Fibroblast of upper back skin (primary cell): Measurements from ENCODE around the gene HBQ1.
"Not testable (repeated sequence)": the region's sequence is repeated elsewhere in the genome, so short reads cannot be mapped to it uniquely, and the experiment has no call there.

Source experiments
- DNase-seq: peaks from one replicate; pipeline ENCODE4 v3.0.0-alpha.2; 2013

Gene HBQ1

GRCh38 chr16:180101-180675 is at the start of gene HBQ1:
Gene HBQ1, plus strand, starts transcription at chr16:180459. Its CDS starts 28 bp downstream, at chr16:180487.
- peak; percentile 18 for DNase-seq

- no peak for DNase-seq
Measured at GRCh38 chr16:130533-131173, 49.6 kb upstream of the HBQ1 start.

GRCh38 chr16:132120-132519 is 48.1 kb upstream of the HBQ1 start:
- DNase-seq, result no peak

GRCh38 chr16:133716-134115 is 46.5 kb upstream of the HBQ1 start:
- DNase-seq, result no peak

- DNase-seq, result peak; percentile 7
Measured at GRCh38 chr16:138049-138417, 42.2 kb upstream of the HBQ1 start.

- DNase-seq, result no peak
Measured at GRCh38 chr16:140175-140857, 39.9 kb upstream of the HBQ1 start.

GRCh38 chr16:142405-142967 is 37.8 kb upstream of the HBQ1 start:
- no peak for DNase-seq

GRCh38 chr16:143047-143446 is 37.2 kb upstream of the HBQ1 start:
- no peak for DNase-seq

- DNase-seq, result no peak
Measured at GRCh38 chr16:143456-143855, 36.8 kb upstream of the HBQ1 start.

GRCh38 chr16:144797-145252 is 35.4 kb upstream of the HBQ1 start:
- no peak for DNase-seq

GRCh38 chr16:146646-147045 is 33.6 kb upstream of the HBQ1 start:
- DNase-seq, result no peak

GRCh38 chr16:149024-149660 is 31.1 kb upstream of the HBQ1 start:
- peak; percentile 10 for DNase-seq

GRCh38 chr16:152141-153128 is 27.8 kb upstream of the HBQ1 start, which contains the start of gene HBZ:
Gene HBZ, plus strand, starts transcription at chr16:152644. Its CDS starts 266 bp downstream, at chr16:152910.
- no peak for DNase-seq

- not testable (repeated sequence) for DNase-seq
Measured at GRCh38 chr16:153129-153521, 27.1 kb upstream of the HBQ1 start.

GRCh38 chr16:153550-154216 is 26.6 kb upstream of the HBQ1 start:
- DNase-seq, result not testable (repeated sequence)

- DNase-seq, result peak; percentile 14
Measured at GRCh38 chr16:154217-155030, 25.8 kb upstream of the HBQ1 start.

GRCh38 chr16:155031-155398 is 25.2 kb upstream of the HBQ1 start:
- DNase-seq, result no peak

- DNase-seq, result no peak
Measured at GRCh38 chr16:159136-159849, 21.0 kb upstream of the HBQ1 start.

GRCh38 chr16:160242-160641 is 20.0 kb upstream of the HBQ1 start:
- not testable (repeated sequence) for DNase-seq

- no peak for DNase-seq
Measured at GRCh38 chr16:160691-161190, 19.5 kb upstream of the HBQ1 start.
